ENCODE measurements around the gene RAP2A.

DNA sequence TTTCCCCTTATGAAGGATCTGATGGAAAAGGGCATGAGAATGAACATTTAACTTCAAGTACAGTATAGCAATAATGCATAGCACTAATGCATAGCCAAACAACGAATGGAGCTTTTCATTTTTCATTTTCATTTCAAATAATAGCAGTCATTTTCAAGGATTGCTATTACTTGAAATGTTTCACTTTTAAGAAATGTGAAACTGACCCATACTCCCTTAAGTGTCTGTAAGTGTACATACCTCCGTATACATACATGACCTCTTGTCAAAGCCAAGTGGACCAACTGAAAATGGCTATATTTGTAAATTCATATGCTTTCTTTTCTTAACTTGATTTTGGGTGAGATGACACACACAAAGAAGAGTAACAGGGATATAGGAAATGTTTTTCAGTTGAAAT is 3.8 kb downstream of the RAP2A start:
- no peak for TF ChIP-seq DNMT1 (IDR thresholded peaks at IDR 0.05)
- no peak for TF ChIP-seq ATF4 (CRISPR knock-in tag; IDR thresholded peaks at IDR 0.05)
- TF ChIP-seq CHD4 (IDR thresholded peaks at IDR 0.05; ENCODE audit: insufficient read depth, insufficient replicate concordance, low read depth, low read length, poor library complexity, severe bottlenecking): no peak
- TF ChIP-seq MCM5 (IDR thresholded peaks at IDR 0.05; ENCODE audit: low read depth): no peak
- TF ChIP-seq TAF1 (IDR thresholded peaks at IDR 0.05; ENCODE audit: control insufficient read depth, extremely low read depth, insufficient read depth, low read length, severe bottlenecking): no peak
- no peak for TF ChIP-seq SP2 (IDR thresholded peaks at IDR 0.05; ENCODE audit: extremely low read depth, low read depth, low read length, poor library complexity, severe bottlenecking)
- TF ChIP-seq, protein P1, sequence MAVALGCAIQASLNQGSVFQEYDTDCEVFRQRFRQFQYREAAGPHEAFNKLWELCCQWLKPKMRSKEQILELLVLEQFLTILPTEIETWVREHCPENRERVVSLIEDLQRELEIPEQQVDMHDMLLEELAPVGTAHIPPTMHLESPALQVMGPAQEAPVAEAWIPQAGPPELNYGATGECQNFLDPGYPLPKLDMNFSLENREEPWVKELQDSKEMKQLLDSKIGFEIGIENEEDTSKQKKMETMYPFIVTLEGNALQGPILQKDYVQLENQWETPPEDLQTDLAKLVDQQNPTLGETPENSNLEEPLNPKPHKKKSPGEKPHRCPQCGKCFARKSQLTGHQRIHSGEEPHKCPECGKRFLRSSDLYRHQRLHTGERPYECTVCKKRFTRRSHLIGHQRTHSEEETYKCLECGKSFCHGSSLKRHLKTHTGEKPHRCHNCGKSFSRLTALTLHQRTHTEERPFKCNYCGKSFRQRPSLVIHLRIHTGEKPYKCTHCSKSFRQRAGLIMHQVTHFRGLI (CRISPR knock-in tag; IDR thresholded peaks at IDR 0.05): no peak
- TF ChIP-seq EZH2 (IDR thresholded peaks at IDR 0.05; ENCODE audit: borderline replicate concordance, low read depth, low read length): no peak
- TF ChIP-seq CTCF (IDR thresholded peaks at IDR 0.05 in 2 of 3, conservative IDR thresholded peaks at IDR 0.05 in 1 of 3; ENCODE audit: insufficient read depth in 2 of 3, low read depth in 1 of 3, low read length in 3 of 3): no peak
- no peak for TF ChIP-seq ZFX (CRISPR knock-in tag; IDR thresholded peaks at IDR 0.05)
